Right forelimb (tissue), 1 donor: ENCODE results near the gene CXCL8.
"Not testable (repeated sequence)": the region's sequence is repeated elsewhere in the genome, so short reads cannot be mapped to it uniquely, and the experiment has no call there.

Experiments
- DNase-seq: peaks from one replicate; pipeline ENCODE4 v3.0.0-alpha.2; 2018

Gene CXCL8

GRCh38 chr4:73744203-73744602 lies 3.8 kb downstream of the CXCL8 start:
- DNase-seq = no peak

- DNase-seq = no peak
These were observed 10.4 kb downstream of the CXCL8 start for GRCh38 chr4:73750730-73751129.

GRCh38 chr4:73751166-73751565 lies 10.8 kb downstream of the CXCL8 start:
- no peak for DNase-seq

- no peak for DNase-seq
These were observed 11.5 kb downstream of the CXCL8 start for GRCh38 chr4:73751830-73752229.

- DNase-seq = no peak
These were observed 12.1 kb downstream of the CXCL8 start for GRCh38 chr4:73752424-73752823.

GRCh38 chr4:73753215-73753614 lies 12.8 kb downstream of the CXCL8 start:
- no peak for DNase-seq

GRCh38 chr4:73754934-73755333 lies 14.6 kb downstream of the CXCL8 start:
- DNase-seq = no peak

- no peak for DNase-seq
These were observed 19.0 kb downstream of the CXCL8 start for GRCh38 chr4:73759357-73759756.

- DNase-seq = no peak
These were observed 21.5 kb downstream of the CXCL8 start for GRCh38 chr4:73761856-73762255.

- DNase-seq = no peak
These were observed 22.0 kb downstream of the CXCL8 start for GRCh38 chr4:73762409-73762808.

- no peak for DNase-seq
These were observed 23.5 kb downstream of the CXCL8 start for GRCh38 chr4:73763877-73764276.

GRCh38 chr4:73764513-73764912 lies 24.1 kb downstream of the CXCL8 start:
- no peak for DNase-seq

GRCh38 chr4:73765296-73765695 lies 24.9 kb downstream of the CXCL8 start:
- no peak for DNase-seq

- no peak for DNase-seq
These were observed 30.5 kb downstream of the CXCL8 start for GRCh38 chr4:73770917-73771316.

GRCh38 chr4:73772363-73772762 lies 32.0 kb downstream of the CXCL8 start:
- DNase-seq = no peak

- not testable (repeated sequence) for DNase-seq
These were observed 34.0 kb downstream of the CXCL8 start for GRCh38 chr4:73774406-73774805.

GRCh38 chr4:73776321-73776729 lies 36.0 kb downstream of the CXCL8 start:
- DNase-seq = no peak

GRCh38 chr4:73777612-73778011 lies 37.2 kb downstream of the CXCL8 start:
- DNase-seq = no peak

GRCh38 chr4:73780243-73780642 lies 39.9 kb downstream of the CXCL8 start:
- no peak for DNase-seq

- no peak for DNase-seq
These were observed 40.5 kb downstream of the CXCL8 start for GRCh38 chr4:73780834-73781233.

GRCh38 chr4:73788411-73788810 lies 48.0 kb downstream of the CXCL8 start:
- DNase-seq = no peak
